Measurements from ENCODE around the gene TBPL1.
"Not testable (repeated sequence)": the region's sequence is repeated elsewhere in the genome, so short reads cannot be mapped to it uniquely, and the experiment has no call there.

Gene TBPL1

DNA sequence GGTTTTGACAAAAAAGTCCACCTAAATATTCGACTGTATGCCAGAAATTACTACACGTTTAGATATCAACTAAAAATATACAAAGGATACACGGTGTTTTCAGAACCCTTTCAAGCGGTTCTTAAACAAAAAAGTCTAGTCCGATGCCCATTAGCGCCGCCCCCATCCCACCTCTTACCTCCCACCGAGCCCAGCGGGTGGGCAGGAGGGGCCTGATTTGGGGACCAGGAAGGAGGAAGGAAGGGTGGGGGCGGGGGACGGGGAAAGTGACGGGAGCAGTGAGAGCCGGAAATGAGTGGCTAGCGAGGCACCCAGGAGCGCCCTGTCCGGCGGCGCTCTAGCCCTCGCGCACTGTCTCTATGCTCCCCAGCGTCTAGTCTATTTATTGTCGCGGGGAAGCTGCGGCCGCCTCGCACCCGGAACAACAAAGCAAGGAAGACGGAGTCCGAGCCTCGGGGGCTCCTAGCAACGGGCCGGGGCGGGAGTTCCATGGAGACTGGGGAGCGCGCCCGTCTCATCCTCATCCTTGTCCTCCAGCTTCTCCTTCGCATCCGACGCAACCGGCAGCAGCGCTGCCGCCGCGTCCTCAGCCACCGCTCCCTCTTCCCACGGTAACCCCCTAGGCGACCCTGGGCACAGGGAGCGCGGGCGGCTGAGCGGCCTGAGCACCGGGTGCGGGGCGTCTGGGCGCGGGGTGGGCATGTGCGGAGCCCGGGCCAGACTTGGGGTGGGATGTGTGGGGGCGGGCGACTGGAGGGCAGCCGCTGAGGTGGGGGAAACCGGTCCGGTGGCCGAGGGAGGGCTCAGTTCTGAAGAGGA is at the start of gene TBPL1:
TBPL1 (plus strand) TSS at position 410 of the 819 bp plus-strand sequence. CDS start 26,902 bp downstream, outside the sequence.
- no peaks in the 10 kb centered on the region for H3K36me3 ChIP-seq (ENCODE audit: insufficient read depth, low read length)
- no peaks in the 10 kb centered on the region for H3K9me3 ChIP-seq (ENCODE audit: low read length)
- H3K27me3 ChIP-seq (ENCODE audit: insufficient read depth, low read length): no peaks in the 10 kb centered on the region
- peak within 1 kb of the TSS; percentile 63 for H3K4me3 ChIP-seq (ENCODE audit: low read length)
- H3K4me1 ChIP-seq (ENCODE audit: insufficient read depth, low read length): peaks cover 35% of the 10 kb centered on the region
- H2AFZ ChIP-seq (ENCODE audit: low read depth, low read length): peak within 1 kb of the TSS; percentile 93

DNA sequence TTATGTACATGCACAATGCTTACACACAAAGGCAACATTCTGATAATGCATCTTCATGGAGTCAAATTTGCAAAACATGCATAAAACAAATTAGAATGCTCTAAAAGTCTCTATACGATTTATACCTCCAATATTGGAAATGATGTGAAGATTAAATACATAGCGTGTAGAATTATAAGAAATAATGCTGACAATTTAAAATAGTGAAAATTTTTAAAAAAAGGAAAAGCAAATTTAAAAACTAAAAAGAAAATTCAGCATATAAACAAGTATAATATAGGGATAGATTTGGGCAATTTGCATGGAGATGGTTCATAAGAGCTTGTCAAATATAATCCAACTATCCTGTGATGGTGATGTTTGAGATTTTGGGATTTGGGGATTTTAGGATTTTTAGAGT is 49.2 kb upstream of the TBPL1 start:
- no peaks in the 10 kb centered on the region for H3K4me1 ChIP-seq (ENCODE audit: insufficient read depth, low read length)
- no peak overlapping the region for H2AFZ ChIP-seq (ENCODE audit: low read depth, low read length)
- no peaks in the 10 kb centered on the region for H3K36me3 ChIP-seq (ENCODE audit: insufficient read depth, low read length)
- no peak overlapping the region for H3K4me3 ChIP-seq (ENCODE audit: low read length)
- H3K27me3 ChIP-seq (ENCODE audit: insufficient read depth, low read length): peaks cover 17% of the 10 kb centered on the region
- no peaks in the 10 kb centered on the region for H3K9me3 ChIP-seq (ENCODE audit: low read length)

DNA sequence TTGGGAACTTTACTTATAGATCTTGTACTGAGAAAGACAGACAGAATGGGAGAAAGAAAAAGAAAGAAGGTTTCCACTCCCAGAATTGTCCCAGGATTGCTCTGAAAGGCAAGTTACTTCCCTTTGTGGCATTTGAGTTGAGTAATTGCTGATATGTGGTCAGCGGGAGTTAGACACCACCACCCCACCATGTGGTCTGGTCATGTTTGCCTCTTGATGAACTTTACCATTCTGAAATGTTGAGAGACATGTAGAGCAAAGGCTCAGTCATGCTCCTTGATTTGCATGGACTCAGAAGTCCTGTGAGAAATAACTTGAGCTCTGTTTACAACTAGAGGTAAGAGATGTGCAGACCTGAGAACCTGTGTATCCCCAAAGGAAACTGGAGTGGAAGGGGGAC is 47.0 kb upstream of the TBPL1 start:
- H3K9me3 ChIP-seq (ENCODE audit: low read length): no peaks in the 10 kb centered on the region
- H3K4me1 ChIP-seq (ENCODE audit: insufficient read depth, low read length): no peaks in the 10 kb centered on the region
- H3K36me3 ChIP-seq (ENCODE audit: insufficient read depth, low read length): no peaks in the 10 kb centered on the region
- peaks cover 11% of the 10 kb centered on the region for H3K27me3 ChIP-seq (ENCODE audit: insufficient read depth, low read length)
- no peak overlapping the region for H3K4me3 ChIP-seq (ENCODE audit: low read length)
- no peak overlapping the region for H2AFZ ChIP-seq (ENCODE audit: low read depth, low read length)

DNA sequence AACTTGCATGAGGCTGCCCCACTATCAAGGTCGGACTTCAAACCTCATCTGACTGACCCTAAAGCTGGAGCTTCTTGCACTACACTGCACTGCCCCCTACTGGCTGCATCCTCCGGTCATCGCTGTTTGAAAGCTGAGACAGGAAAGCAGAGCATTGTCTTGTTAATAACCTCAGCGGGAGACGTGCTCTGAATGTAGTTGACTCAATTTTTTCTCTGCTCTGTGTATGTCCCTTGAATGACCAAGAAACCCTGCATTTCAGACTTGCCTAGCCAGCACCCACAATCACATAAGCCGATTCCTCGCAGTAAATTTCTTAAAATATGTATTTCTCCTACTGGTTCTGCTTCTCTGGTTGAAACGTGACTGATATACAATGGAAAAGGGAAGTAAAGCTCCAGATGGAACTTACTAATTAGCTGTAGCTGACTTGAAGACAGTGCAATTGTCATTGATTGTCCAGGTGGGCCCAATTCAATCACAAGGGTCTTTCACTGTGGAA is 36.3 kb upstream of the TBPL1 start:
- Histone ChIP-seq H3K4me1 (ENCODE audit: insufficient read depth, low read length) (peaks cover 9% of the 10 kb centered on the region), H3K27me3 (ENCODE audit: insufficient read depth, low read length) (no peaks in the 10 kb centered on the region), H2AFZ (ENCODE audit: low read depth, low read length) (no peak overlapping the region), H3K36me3 (ENCODE audit: insufficient read depth, low read length) (no peaks in the 10 kb centered on the region), H3K9me3 (ENCODE audit: low read length) (no peaks in the 10 kb centered on the region), H3K4me3 (ENCODE audit: low read length) (no peak overlapping the region)

DNA sequence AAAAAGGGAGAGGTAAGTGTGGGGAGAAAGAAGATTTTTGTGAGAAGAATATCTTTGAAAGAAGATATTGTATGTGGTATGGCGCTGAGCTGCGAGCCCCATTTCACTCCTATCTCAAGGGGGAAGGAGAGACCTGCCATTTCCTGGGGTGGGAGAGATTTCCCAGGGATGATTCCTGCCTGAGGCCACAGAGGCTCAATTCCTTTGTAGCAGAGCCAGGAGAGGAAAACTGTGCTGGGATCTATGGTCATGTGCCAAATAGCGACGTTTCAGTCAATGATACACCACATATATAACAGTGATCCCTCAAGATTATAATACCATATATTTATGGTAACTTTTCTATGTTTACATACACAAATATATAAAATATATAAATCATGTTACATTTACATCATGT is 35.2 kb upstream of the TBPL1 start:
- Histone ChIP-seq H3K9me3 (ENCODE audit: low read length) (no peaks in the 10 kb centered on the region), H3K4me3 (ENCODE audit: low read length) (no peak overlapping the region), H2AFZ (ENCODE audit: low read depth, low read length) (no peak overlapping the region), H3K27me3 (ENCODE audit: insufficient read depth, low read length) (no peaks in the 10 kb centered on the region), H3K4me1 (ENCODE audit: insufficient read depth, low read length) (peaks cover 9% of the 10 kb centered on the region), H3K36me3 (ENCODE audit: insufficient read depth, low read length) (no peaks in the 10 kb centered on the region)

DNA sequence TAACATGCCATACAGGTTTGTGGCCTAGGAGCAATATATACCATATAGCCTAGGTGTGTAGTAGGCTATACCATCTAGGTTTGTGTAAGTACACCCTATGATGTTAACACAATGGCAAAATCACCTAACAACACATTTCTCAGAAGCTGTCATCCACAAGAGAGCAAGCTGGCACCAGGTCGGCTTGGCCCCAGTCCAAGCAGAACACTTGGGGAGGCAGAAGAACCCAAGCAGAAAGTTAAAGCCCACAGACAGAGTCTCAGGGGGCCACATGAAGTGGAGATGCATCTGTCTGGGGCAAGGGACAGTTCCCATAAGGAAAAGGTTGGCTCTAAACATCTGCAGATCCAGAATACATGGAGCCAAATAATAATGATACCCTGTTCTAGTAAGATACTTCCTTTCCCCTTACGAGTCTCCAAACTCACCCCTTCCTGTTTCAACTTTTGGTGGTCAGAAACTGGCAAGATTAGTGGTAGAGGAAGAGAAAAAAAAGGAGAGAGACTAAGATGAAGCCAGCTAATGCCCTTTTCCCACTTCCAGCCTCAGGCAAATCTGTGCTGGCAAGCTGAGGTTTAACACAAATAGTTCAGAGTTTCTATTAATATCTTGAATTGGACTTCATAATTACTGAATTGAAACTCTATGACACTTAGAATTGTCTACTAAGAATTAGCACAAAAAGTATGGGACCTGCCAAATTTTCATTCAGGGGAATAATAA is 34.7 kb upstream of the TBPL1 start:
- H3K36me3 ChIP-seq (ENCODE audit: insufficient read depth, low read length): no peaks in the 10 kb centered on the region
- H3K4me1 ChIP-seq (ENCODE audit: insufficient read depth, low read length): peaks cover 9% of the 10 kb centered on the region
- H2AFZ ChIP-seq (ENCODE audit: low read depth, low read length): no peak overlapping the region
- no peaks in the 10 kb centered on the region for H3K9me3 ChIP-seq (ENCODE audit: low read length)
- no peak overlapping the region for H3K4me3 ChIP-seq (ENCODE audit: low read length)
- no peaks in the 10 kb centered on the region for H3K27me3 ChIP-seq (ENCODE audit: insufficient read depth, low read length)

DNA sequence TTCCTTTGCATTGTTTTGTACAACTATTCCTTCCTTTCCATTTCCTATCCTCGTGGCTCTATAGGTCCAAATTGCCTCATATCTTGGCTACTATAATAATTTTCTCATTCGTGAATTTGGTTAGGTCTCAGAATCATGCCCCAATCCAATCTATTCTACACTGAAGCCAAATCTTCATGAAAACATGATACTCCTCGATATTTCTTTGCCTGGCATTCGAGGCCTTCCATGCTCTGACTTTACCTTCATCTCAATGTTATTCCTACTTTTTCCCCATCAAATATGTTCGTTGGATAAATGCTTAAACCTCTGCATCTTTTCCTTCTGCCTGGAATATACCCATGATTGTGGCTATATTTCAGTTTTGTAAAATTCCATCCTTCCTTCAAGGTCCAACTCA is 33.7 kb upstream of the TBPL1 start:
- Histone ChIP-seq H2AFZ (ENCODE audit: low read depth, low read length) (no peak overlapping the region), H3K27me3 (ENCODE audit: insufficient read depth, low read length) (no peaks in the 10 kb centered on the region), H3K4me1 (ENCODE audit: insufficient read depth, low read length) (peaks cover 9% of the 10 kb centered on the region), H3K4me3 (ENCODE audit: low read length) (no peak overlapping the region), H3K36me3 (ENCODE audit: insufficient read depth, low read length) (no peaks in the 10 kb centered on the region), H3K9me3 (ENCODE audit: low read length) (no peaks in the 10 kb centered on the region)

DNA sequence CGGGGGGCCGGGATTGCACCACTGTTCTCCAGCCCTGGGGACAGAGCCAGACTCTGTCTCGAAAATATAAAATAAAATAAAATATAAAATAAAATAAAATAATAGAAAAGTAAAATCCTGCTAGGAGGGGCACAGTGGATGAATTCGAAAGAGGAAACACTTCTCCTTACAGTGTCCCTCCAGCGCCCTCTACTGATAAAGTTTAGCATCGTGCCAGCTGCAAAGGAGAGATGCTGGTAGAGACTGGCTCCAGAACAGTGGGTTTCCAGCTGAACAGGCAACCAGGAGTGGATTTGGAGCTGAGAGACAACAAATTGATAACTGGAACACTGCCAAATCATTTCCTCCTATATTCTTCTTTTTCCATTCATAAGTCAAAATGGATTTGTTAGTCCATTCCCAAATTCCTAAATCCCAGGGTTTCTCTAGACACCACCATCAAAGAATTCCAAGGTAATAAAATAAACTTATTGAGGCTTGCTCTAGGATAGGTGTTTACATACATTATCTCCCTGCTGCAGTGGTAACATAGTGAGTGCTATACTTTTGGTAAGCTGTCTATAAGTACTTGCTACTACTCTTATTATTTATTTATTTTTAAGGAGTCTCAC is 31.7 kb upstream of the TBPL1 start:
- Histone ChIP-seq H3K4me1 (ENCODE audit: insufficient read depth, low read length) (peaks cover 9% of the 10 kb centered on the region), H2AFZ (ENCODE audit: low read depth, low read length) (no peak overlapping the region)

DNA sequence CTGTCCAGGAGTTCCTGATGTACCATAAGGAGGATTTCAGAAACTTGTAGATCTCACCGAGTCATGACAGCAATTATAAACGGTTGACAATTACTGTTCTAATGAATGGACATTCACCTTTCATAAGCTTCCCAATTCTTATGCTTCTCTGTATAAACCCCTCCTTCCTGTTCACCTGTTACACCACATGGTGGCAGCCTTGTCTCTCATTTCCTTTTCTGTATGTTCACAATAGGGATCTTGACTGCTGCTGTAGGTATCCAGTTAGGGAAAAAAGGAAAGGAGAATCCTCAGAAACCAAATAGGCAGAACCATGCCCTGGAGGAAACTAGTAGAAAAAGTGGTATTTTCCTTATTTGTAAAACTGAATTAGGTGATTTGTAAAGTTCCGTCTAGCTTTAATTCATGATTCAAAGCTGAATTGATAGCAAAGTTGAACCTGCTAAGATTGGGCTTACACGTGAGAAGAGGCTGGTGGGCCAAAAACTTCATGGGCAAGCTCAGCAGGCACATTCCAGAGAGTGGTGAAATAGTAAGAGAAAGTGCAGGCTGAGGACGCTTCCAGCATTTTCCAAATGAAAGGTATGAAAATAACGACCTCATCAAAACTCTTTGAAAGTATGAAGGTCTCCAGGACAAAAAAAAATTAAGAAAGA is 29.0 kb upstream of the TBPL1 start:
- no peaks in the 10 kb centered on the region for H3K9me3 ChIP-seq (ENCODE audit: low read length)
- H3K27me3 ChIP-seq (ENCODE audit: insufficient read depth, low read length): no peaks in the 10 kb centered on the region
- H3K36me3 ChIP-seq (ENCODE audit: insufficient read depth, low read length): no peaks in the 10 kb centered on the region
- no peak overlapping the region for H3K4me3 ChIP-seq (ENCODE audit: low read length)
- no peaks in the 10 kb centered on the region for H3K4me1 ChIP-seq (ENCODE audit: insufficient read depth, low read length)
- no peak overlapping the region for H2AFZ ChIP-seq (ENCODE audit: low read depth, low read length)

More for the DNA sequence above, 31.7 kb upstream of the TBPL1 start:
- Histone ChIP-seq H3K9me3 (ENCODE audit: low read length) (no peaks in the 10 kb centered on the region), H3K4me3 (ENCODE audit: low read length) (no peak overlapping the region), H3K27me3 (ENCODE audit: insufficient read depth, low read length) (no peaks in the 10 kb centered on the region), H3K36me3 (ENCODE audit: insufficient read depth, low read length) (no peaks in the 10 kb centered on the region)

DNA sequence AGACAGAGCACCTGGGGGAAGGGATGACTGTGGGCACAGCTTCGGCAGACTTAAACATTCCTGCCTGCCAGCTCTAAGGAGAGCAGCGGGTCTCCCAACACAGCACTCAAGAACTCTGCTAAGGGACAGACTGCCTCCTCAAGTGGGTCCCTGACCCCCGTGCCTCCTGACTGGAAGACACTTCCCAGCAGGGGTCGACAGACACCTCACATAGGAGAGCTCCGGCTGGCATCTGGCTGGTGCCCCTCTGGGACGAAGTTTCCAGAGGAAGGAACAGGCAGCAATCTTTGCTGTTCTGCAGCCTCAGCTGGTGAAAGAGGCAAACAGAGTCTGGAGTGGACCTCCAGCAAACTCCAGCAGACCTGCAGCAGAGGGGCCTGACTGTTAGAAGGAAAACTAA is 21.8 kb upstream of the TBPL1 start:
- not testable (repeated sequence) for H3K9me3 ChIP-seq (ENCODE audit: low read length); H3K27me3 ChIP-seq (ENCODE audit: insufficient read depth, low read length); H3K36me3 ChIP-seq (ENCODE audit: insufficient read depth, low read length); H2AFZ ChIP-seq (ENCODE audit: low read depth, low read length); H3K4me1 ChIP-seq (ENCODE audit: insufficient read depth, low read length); H3K4me3 ChIP-seq (ENCODE audit: low read length)

DNA sequence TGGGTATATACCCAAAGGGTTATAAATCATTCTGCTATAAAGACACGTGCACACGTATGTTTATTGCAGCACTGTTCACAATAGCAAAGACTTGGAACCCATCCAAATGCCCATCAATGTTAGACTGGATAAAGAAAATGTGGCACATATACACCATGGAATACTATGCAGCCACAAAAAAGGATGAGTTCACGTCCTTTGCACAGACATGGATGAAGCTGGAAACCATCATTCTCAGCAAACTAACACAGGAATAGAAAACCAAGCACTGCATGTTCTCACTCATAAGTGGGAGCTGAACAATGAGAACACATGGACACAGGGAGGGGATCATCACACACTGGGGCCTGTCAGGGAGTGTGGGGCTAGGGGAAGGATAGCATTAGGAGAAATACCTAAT is 16.7 kb upstream of the TBPL1 start:
- not testable (repeated sequence) for H3K4me1 ChIP-seq (ENCODE audit: insufficient read depth, low read length); H3K9me3 ChIP-seq (ENCODE audit: low read length); H3K27me3 ChIP-seq (ENCODE audit: insufficient read depth, low read length); H2AFZ ChIP-seq (ENCODE audit: low read depth, low read length); H3K36me3 ChIP-seq (ENCODE audit: insufficient read depth, low read length); H3K4me3 ChIP-seq (ENCODE audit: low read length)

DNA sequence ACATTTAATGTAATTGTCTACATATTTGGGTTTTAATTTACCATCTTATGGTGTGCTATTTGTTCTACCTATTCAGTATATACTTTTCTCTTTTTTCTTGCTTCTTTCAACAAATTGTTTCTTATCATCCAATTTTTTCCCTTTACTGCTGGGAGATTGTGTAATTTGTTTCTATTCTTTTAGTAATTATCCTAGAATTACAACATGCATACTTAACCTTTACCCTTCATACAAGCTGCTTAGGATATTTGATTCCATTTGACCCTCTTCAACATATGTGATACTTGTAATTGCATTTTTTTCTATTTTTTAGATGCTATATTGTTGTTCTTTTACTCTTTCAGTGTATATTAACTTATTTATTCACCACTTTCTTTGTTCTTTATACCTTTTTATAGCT is 15.1 kb upstream of the TBPL1 start:
- H3K36me3 ChIP-seq (ENCODE audit: insufficient read depth, low read length): no peaks in the 10 kb centered on the region
- no peaks in the 10 kb centered on the region for H3K9me3 ChIP-seq (ENCODE audit: low read length)
- no peaks in the 10 kb centered on the region for H3K27me3 ChIP-seq (ENCODE audit: insufficient read depth, low read length)
- no peak overlapping the region for H2AFZ ChIP-seq (ENCODE audit: low read depth, low read length)
- H3K4me3 ChIP-seq (ENCODE audit: low read length): no peak overlapping the region
- no peaks in the 10 kb centered on the region for H3K4me1 ChIP-seq (ENCODE audit: insufficient read depth, low read length)

DNA sequence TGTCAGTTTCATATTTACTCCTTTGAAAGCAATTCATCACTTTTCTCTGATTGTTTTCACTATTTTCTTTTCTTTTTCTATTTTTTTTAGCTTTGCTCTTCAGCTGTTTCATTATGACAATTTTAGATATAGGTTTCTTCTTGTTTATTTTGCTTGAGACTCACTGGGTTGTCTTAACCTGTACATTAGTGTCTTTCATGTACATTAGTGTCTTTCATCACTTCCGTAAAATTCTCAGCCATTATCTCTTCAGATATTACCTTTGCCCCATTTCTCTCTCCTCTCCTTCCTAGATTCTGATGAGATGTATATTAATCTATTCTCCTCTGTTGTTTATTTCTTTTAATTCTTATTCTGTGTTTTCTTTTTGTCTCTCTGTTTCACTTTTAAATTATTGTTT is 14.5 kb upstream of the TBPL1 start:
- H2AFZ ChIP-seq (ENCODE audit: low read depth, low read length): no peak overlapping the region
- H3K27me3 ChIP-seq (ENCODE audit: insufficient read depth, low read length): no peaks in the 10 kb centered on the region
- no peaks in the 10 kb centered on the region for H3K9me3 ChIP-seq (ENCODE audit: low read length)
- no peak overlapping the region for H3K4me3 ChIP-seq (ENCODE audit: low read length)
- no peaks in the 10 kb centered on the region for H3K36me3 ChIP-seq (ENCODE audit: insufficient read depth, low read length)
- H3K4me1 ChIP-seq (ENCODE audit: insufficient read depth, low read length): no peaks in the 10 kb centered on the region

Measured in neuron (in vitro differentiated cells).